HepG2 (cell line): ENCODE data around the gene CAST. TPM values are rescaled to one million over a fixed set of nuclear protein-coding genes. Genes with fewer than 3 reads are reported as not detected.

Source experiments
- CREB1 ChIP-seq, 2 experiments: fragments of 450-650 bp in 1 of 2; IDR thresholded peaks; 2 replicates each; pipeline ENCODE4 v1.6.1; 2016 to 2017; ENCODE audit warnings: control low read depth in 1 of 2, mild to moderate bottlenecking in 1 of 2, missing compliant biosample characterization in 1 of 2, missing genetic modification characterization in 1 of 2
- GATAD2A ChIP-seq: IDR thresholded peaks from 2 replicates; pipeline ENCODE4 v1.6.1; 2016
- HNRNPUL1 ChIP-seq: fragments of 200-400 bp; formaldehyde crosslinking; IDR thresholded peaks from 2 replicates; pipeline ENCODE4 v1.6.1; 2017; ENCODE audit warnings: low read depth, mild to moderate bottlenecking, low read length, moderate library complexity
- HOXA5 ChIP-seq: sonication (generic); formaldehyde crosslinking; IDR thresholded peaks from 2 replicates; pipeline ENCODE4 v1.4.0; 2020; ENCODE audit warnings: missing genetic modification reagents
- THAP11 ChIP-seq: IDR thresholded peaks from 2 replicates; pipeline ENCODE4 v1.6.1; 2016; ENCODE audit warnings: missing biosample characterization, missing genetic modification reagents
- U2AF2 ChIP-seq: fragments of 200-400 bp; formaldehyde crosslinking; IDR thresholded peaks from 2 replicates; pipeline ENCODE4 v1.6.1; 2017; ENCODE audit warnings: low read depth, mild to moderate bottlenecking, low read length
- ZFP36L2 ChIP-seq: sonication (generic); formaldehyde crosslinking; IDR thresholded peaks from 2 replicates; pipeline ENCODE4 v1.4.0; 2020; ENCODE audit warnings: missing genetic modification reagents
- ZNF792 ChIP-seq: IDR thresholded peaks from 2 replicates; pipeline ENCODE4 v1.6.1; 2016
- polyA plus RNA-seq, 8 experiments: library from polyadenylated mRNA; depleted of rRNA in 3 of 8; stranded (reverse) in 7 of 8; unstranded in 1 of 8; fragments of >200 nt; fragmentation: Illumina TruSeq in 4 of 8; extraction: Trizol in 4 of 8; gene quantifications; 2 replicates each; pipeline versions ENCODE4 v1.2.1 to v1.2.3, GENCODE V29; 2011 to 2016; ENCODE audit warnings: low read depth in 4 of 8, missing spikeins in 1 of 8, mixed read lengths in 1 of 8; ENCODE audit not compliant: insufficient read depth in 1 of 8
- total RNA-seq, 5 experiments: library from RNA; depleted of rRNA; stranded (reverse); fragments of >200 nt; fragmentation: Illumina TruSeq; extraction: Trizol; gene quantifications; 2 replicates each; pipeline ENCODE4 v1.2.3, GENCODE V29; 2016; ENCODE audit warnings: low read depth in 1 of 5
- TF ChIP-seq, protein P1 (sequence below), 2 experiments: sonication (generic) in 1 of 2; formaldehyde crosslinking in 1 of 2; IDR thresholded peaks; 2 replicates each; pipeline versions ENCODE4 v1.4.0 to v1.6.1; 2016 to 2020; ENCODE audit warnings: borderline replicate concordance in 1 of 2, low read depth in 1 of 2, mild to moderate bottlenecking in 1 of 2, missing genetic modification reagents in 1 of 2
- TF ChIP-seq, protein P2 (sequence below): sonication (generic); formaldehyde crosslinking; IDR thresholded peaks from 2 replicates; pipeline ENCODE4 v1.4.0; 2020; ENCODE audit warnings: missing genetic modification reagents, low read depth, mild to moderate bottlenecking, borderline replicate concordance
- TF ChIP-seq, protein P3 (sequence below): sonication (generic); formaldehyde crosslinking; conservative IDR thresholded peaks from 2 replicates; pipeline ENCODE4 v1.8.1; 2023; ENCODE audit warnings: missing genetic modification reagents
- TF ChIP-seq, protein P4 (sequence below), 2 experiments: fragments of 450-650 bp in 1 of 2; sonication (generic) in 1 of 2; formaldehyde crosslinking; IDR thresholded peaks; 2 replicates each; pipeline versions ENCODE4 v1.5.0 to v1.8.0; 2020 to 2022; ENCODE audit warnings: mild to moderate bottlenecking in 1 of 2, missing genetic modification reagents in 1 of 2
- TF ChIP-seq, protein P5 (sequence below): IDR thresholded peaks from 2 replicates; pipeline ENCODE4 v1.6.1; 2018; ENCODE audit warnings: missing genetic modification reagents

CAST gene
- total and polyA plus RNA-seq, 2 of the 13 experiments (the other 11 are each of a cell fraction or from before 2014, with no cell fraction given) = 42.1 to 67.6 TPM

DNA sequence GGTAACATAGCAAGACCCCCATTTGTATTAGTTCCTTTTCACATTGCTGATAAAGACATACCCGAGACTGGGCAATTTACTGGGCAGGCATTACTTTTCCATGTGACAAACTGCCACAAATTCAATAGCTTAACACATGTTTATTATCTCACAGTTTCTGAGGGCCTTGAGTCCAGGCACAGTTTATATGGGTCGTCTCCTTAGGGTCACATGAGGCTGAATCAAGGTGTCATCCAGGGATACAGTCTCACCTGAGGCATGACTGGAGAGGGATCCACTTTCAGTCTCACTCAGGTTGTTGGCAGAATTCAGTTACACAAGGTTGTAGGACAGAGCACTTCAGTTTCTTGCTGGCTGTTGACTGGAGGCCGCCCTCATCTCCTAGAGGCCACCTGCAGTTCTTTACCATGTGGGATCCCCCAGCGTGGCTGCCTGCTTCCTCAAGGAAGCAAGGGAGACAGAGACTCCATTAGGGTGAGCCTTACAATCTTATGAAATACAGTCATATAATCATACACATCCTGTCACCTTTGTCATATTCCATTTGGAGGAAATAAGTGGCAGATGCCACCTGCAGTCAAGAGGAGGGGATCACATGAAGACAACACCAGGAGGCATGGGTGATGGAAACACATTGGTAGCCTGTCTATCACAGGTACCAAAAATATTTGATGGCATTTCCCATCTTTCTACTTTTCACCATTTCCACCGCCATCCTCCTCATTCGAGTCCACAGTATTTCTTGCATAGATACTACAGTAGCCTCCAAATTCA lies 160.7 kb downstream of the CAST start (continued):
- TF ChIP-seq THAP11 (CRISPR knock-in tag) (no peak), ZNF792 (CRISPR knock-in tag) (no peak), CREB1 (IDR thresholded peaks at IDR 0.05) (no peak), CREB1 (CRISPR knock-in tag; IDR thresholded peaks at IDR 0.05) (no peak), ZFP36L2 (CRISPR knock-in tag) (no peak), HOXA5 (CRISPR knock-in tag) (no peak), GATAD2A (CRISPR knock-in tag) (no peak), HNRNPUL1 (no peak), U2AF2 (no peak)
- TF ChIP-seq, protein P1, sequence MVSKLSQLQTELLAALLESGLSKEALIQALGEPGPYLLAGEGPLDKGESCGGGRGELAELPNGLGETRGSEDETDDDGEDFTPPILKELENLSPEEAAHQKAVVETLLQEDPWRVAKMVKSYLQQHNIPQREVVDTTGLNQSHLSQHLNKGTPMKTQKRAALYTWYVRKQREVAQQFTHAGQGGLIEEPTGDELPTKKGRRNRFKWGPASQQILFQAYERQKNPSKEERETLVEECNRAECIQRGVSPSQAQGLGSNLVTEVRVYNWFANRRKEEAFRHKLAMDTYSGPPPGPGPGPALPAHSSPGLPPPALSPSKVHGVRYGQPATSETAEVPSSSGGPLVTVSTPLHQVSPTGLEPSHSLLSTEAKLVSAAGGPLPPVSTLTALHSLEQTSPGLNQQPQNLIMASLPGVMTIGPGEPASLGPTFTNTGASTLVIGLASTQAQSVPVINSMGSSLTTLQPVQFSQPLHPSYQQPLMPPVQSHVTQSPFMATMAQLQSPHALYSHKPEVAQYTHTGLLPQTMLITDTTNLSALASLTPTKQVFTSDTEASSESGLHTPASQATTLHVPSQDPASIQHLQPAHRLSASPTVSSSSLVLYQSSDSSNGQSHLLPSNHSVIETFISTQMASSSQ (IDR thresholded peaks at IDR 0.05; ENCODE audit: low read depth) = no peak
- TF ChIP-seq, protein P1 (CRISPR knock-in tag; IDR thresholded peaks at IDR 0.05; ENCODE audit: borderline replicate concordance) = no peak
- TF ChIP-seq, protein P2, sequence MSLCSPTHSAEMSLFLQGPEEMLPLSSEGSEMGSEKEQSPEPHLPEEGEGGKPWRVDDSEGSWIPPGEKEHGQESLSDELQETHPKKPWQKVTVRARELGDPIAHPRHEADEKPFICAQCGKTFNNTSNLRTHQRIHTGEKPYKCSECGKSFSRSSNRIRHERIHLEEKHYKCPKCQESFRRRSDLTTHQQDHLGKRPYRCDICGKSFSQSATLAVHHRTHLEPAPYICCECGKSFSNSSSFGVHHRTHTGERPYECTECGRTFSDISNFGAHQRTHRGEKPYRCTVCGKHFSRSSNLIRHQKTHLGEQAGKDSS (CRISPR knock-in tag) = no peak
- TF ChIP-seq, protein P3, sequence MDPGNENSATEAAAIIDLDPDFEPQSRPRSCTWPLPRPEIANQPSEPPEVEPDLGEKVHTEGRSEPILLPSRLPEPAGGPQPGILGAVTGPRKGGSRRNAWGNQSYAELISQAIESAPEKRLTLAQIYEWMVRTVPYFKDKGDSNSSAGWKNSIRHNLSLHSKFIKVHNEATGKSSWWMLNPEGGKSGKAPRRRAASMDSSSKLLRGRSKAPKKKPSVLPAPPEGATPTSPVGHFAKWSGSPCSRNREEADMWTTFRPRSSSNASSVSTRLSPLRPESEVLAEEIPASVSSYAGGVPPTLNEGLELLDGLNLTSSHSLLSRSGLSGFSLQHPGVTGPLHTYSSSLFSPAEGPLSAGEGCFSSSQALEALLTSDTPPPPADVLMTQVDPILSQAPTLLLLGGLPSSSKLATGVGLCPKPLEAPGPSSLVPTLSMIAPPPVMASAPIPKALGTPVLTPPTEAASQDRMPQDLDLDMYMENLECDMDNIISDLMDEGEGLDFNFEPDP (CRISPR knock-in tag) = no peak
- TF ChIP-seq, protein P4, sequence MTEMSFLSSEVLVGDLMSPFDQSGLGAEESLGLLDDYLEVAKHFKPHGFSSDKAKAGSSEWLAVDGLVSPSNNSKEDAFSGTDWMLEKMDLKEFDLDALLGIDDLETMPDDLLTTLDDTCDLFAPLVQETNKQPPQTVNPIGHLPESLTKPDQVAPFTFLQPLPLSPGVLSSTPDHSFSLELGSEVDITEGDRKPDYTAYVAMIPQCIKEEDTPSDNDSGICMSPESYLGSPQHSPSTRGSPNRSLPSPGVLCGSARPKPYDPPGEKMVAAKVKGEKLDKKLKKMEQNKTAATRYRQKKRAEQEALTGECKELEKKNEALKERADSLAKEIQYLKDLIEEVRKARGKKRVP (CRISPR knock-in tag; IDR thresholded peaks at IDR 0.05) = no peak
- TF ChIP-seq, protein P5, sequence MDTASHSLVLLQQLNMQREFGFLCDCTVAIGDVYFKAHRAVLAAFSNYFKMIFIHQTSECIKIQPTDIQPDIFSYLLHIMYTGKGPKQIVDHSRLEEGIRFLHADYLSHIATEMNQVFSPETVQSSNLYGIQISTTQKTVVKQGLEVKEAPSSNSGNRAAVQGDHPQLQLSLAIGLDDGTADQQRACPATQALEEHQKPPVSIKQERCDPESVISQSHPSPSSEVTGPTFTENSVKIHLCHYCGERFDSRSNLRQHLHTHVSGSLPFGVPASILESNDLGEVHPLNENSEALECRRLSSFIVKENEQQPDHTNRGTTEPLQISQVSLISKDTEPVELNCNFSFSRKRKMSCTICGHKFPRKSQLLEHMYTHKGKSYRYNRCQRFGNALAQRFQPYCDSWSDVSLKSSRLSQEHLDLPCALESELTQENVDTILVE (CRISPR knock-in tag) = no peak
